ACC112 (cell line): ENCODE results near the gene FBXW11.

ENCODE experiments used
- H2AFZ ChIP-seq: fragments of 200-600 bp; sonication (generic); one replicate; pipeline ENCODE4 v1.6.0; 2017; ENCODE audit warnings: antibody characterized with exemption, low read length; ENCODE audit not compliant: unreplicated experiment
- H3K27ac ChIP-seq: fragments of 200-600 bp; sonication (generic); 2 replicates; pipeline ENCODE4 v1.5.1; 2014; ENCODE audit warnings: low read depth, mild to moderate bottlenecking, antibody characterized with exemption, low read length, moderate library complexity
- H3K27me3 ChIP-seq: fragments of 200-600 bp; sonication (generic); 2 replicates; pipeline ENCODE4 v1.6.1; 2014; ENCODE audit warnings: mild to moderate bottlenecking, antibody characterized with exemption, low read length, moderate library complexity, mixed read lengths; ENCODE audit not compliant: insufficient read depth
- H3K36me3 ChIP-seq: fragments of 200-600 bp; sonication (generic); 2 replicates; pipeline ENCODE4 v1.6.1; 2016; ENCODE audit warnings: mild to moderate bottlenecking, antibody characterized with exemption, low read length, moderate library complexity, mixed read lengths; ENCODE audit not compliant: insufficient read depth
- H3K4me1 ChIP-seq: fragments of 200-600 bp; sonication (generic); one replicate; pipeline ENCODE4 v1.6.1; 2016; ENCODE audit warnings: low read length, mixed read lengths; ENCODE audit not compliant: insufficient read depth, unreplicated experiment, control insufficient read depth
- H3K4me3 ChIP-seq: fragments of 200-600 bp; sonication (generic); 2 replicates; pipeline ENCODE4 v1.5.1; 2014; ENCODE audit warnings: mild to moderate bottlenecking, low read depth, low read length
- H3K79me2 ChIP-seq: fragments of 200-600 bp; sonication (generic); one replicate; pipeline ENCODE4 v1.6.0; 2016; ENCODE audit warnings: low read length; ENCODE audit not compliant: control insufficient read depth, unreplicated experiment, insufficient read depth

The FBXW11 gene

DNA sequence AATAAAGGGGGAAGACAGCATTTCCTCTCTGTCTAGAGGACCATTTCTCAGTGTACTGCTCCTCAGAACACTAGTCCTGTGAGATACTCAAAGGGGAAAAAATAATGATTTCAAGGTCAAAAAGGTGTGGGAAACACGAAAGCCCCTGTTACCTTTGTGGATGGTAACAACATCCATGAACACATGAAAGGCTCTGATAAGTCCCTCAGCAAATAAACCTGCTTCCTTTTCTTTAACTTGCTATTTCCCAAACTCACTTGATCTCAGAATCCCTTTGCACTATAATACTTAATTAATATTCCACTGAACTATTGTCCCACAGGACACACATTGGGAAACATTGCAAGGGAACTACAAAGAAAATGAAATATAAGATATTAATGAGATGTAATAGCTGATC is 155.2 kb downstream of the FBXW11 start:
- Histone ChIP-seq H3K36me3 (no peaks in the 10 kb centered on the region), H3K79me2 (no peaks in the 10 kb centered on the region), H3K27me3 (no peaks in the 10 kb centered on the region), H3K4me3 (no peak overlapping the region), H2AFZ (no peak overlapping the region), H3K27ac (no peak overlapping the region), H3K4me1 (no peaks in the 10 kb centered on the region)

DNA sequence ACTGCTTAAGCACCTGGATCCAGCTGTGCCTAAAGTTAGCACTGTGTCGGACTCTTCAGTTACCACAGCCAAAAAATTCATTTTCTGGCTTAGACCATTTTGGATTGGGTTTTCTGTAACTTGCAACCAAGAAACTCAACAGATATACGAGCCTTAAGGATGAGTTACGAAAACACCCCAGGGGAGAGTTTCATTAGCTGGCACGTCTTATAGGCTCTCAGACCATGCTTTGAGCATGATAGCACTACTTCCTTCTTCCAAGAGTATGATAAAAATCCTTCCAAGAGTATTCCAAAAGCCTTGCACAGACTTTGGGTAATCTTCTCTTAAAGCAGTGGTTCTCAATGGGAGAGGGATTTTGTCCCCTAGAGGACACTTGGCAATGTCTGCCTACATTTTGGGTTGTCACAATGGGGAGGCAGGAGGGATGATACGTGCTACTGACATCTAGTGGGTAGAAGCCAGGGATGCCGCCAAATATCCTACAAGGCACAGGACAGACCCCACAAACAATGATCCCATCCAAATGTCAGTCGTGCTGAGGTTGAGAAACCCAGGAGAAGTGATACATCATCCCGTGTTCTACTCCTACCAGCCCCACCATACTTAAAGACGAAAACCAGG is 156.0 kb downstream of the FBXW11 start:
- H3K79me2 ChIP-seq, result no peaks in the 10 kb centered on the region
- H3K4me1 ChIP-seq, result no peaks in the 10 kb centered on the region
- H2AFZ ChIP-seq, result no peak overlapping the region
- H3K36me3 ChIP-seq, result no peaks in the 10 kb centered on the region
- H3K4me3 ChIP-seq, result no peak overlapping the region
- H3K27me3 ChIP-seq, result no peaks in the 10 kb centered on the region
- no peak overlapping the region for H3K27ac ChIP-seq

DNA sequence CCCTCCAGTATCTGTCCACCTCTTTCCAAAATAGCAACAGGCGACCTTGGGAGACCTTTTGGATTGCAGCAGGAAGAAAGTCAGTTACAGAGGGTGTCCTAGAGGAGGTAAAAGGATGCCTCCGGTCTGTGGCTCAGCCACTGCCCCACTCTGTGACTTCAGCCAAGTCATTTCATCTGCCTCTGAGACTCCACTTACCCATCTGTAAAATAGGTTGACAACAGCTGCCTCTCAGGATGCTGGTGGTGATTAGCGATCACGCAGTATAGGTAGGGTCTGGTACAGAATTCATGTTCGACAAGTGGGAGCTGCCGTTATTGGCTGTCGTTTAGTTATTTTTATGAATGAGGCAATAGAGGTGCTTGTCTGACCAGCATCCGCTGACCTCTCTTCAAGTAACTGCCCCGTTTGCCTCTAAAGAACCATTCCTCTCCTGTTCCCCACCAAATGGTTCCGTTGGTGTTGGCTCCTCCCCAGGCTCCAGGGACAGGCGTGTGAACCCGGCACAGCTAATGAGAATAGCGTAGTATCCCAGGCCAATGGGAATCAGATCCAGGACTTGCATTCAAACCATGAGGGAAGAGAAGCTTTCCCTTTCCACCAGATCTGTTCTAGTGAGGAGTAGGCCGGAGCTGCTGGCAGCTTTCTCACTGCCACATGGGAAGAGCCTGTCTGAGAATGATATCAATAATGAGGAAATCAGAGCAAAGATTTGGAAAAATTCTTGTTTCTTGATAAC is 156.7 kb downstream of the FBXW11 start:
- H3K27ac ChIP-seq, result no peak overlapping the region
- no peak overlapping the region for H3K4me3 ChIP-seq
- no peaks in the 10 kb centered on the region for H3K4me1 ChIP-seq
- H3K27me3 ChIP-seq, result no peaks in the 10 kb centered on the region
- H3K36me3 ChIP-seq, result no peaks in the 10 kb centered on the region
- H3K79me2 ChIP-seq, result no peaks in the 10 kb centered on the region
- H2AFZ ChIP-seq, result no peak overlapping the region

DNA sequence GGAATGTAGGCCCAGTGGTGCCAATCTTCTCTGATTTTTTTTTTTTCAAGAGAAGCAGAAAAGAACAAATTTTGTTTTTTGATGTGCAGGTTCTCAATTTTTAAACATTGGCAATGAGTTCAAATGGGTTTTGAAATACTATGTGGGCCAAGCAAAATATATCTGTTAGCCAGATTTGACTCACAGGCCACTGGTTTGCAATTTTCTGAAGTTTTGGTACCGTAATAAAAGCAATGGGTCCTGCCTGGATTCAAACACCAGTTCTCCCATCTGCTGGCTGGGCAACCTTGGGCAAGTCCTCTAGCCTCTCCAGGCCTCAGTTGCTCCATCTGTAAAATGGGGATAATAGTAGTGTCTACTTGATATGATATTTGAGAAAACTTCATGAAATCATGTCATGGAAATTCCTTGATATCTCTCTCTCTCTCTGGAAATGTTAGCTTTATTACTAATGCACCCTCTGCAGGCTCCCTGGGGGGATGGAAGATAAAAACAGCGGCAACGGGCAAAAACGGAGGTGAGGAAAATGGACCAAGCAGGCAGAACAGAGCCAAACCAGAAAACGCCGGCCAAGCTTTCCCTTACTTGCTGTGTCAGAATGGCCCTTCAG is 157.4 kb downstream of the FBXW11 start:
- no peak overlapping the region for H3K27ac ChIP-seq
- no peaks in the 10 kb centered on the region for H3K79me2 ChIP-seq
- H3K27me3 ChIP-seq, result no peaks in the 10 kb centered on the region
- H3K4me3 ChIP-seq, result no peak overlapping the region
- no peaks in the 10 kb centered on the region for H3K4me1 ChIP-seq
- H3K36me3 ChIP-seq, result no peaks in the 10 kb centered on the region
- no peak overlapping the region for H2AFZ ChIP-seq

DNA sequence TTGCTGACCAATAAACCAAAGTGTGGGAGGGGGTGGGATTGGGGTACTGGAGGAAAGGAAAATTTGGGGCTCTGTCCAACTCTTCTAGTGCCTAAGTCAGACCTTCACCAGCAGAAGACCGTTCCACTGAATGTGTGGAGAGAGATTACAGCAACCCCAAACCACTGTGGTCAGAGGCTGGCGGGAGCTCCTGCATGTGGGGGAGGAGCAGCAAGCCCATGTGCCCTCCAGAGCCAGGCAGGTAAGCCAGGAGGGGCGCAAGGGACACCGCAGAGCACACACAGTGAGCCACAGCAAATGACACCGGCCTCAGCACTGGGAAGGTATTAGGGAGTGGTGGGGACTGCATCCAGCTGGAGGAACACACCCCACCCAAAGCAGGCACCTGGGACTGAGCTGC is 158.0 kb downstream of the FBXW11 start:
- H3K27ac ChIP-seq, result no peak overlapping the region
- H3K4me1 ChIP-seq, result no peaks in the 10 kb centered on the region
- no peaks in the 10 kb centered on the region for H3K27me3 ChIP-seq
- no peak overlapping the region for H3K4me3 ChIP-seq
- H3K79me2 ChIP-seq, result no peaks in the 10 kb centered on the region
- H3K36me3 ChIP-seq, result no peaks in the 10 kb centered on the region
- no peak overlapping the region for H2AFZ ChIP-seq

DNA sequence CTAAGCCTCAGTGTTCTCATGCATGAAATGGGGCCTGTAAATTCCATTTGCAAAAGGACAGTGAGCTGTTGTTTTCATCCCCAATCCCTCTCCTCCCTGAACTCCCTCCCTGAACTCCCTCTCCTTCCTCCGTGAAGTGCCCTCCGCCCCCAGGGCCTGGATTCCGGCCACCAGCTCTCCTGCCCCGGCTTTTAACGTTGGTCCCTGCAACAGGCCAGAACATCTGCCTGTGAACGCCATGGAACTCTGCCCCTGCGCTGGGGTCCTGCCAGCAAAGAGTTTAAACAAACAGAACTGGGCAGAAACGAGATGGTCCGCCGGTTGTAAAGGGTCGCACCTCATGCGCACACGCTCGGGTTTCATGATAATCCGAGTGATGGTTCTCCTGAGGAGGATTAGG is 158.4 kb downstream of the FBXW11 start:
- H3K27ac ChIP-seq, result no peak overlapping the region
- no peaks in the 10 kb centered on the region for H3K79me2 ChIP-seq
- no peaks in the 10 kb centered on the region for H3K27me3 ChIP-seq
- no peak overlapping the region for H3K4me3 ChIP-seq
- H2AFZ ChIP-seq, result no peak overlapping the region
- H3K36me3 ChIP-seq, result no peaks in the 10 kb centered on the region
- no peaks in the 10 kb centered on the region for H3K4me1 ChIP-seq

DNA sequence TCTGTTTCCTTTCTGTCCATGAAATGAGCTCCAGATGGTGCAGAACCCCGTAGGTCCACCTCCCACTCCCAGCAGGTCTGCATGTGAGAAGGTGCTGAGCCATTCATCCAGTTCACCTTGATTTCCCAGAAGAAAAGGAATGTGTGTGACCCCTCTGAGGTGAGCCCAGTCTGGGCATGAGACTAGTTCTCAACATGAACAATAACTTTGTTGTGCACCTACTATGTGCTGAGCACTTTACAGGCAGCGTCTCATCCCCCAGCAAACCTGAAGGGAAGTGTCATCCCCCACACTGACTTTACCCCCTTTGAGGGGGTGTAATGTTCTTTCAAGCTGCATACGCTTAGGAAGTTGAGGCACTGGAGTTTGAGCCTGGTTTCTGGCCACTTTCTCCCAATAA is 159.4 kb downstream of the FBXW11 start:
- Histone ChIP-seq H3K4me3 (no peak overlapping the region), H3K79me2 (no peaks in the 10 kb centered on the region), H3K27me3 (no peaks in the 10 kb centered on the region), H3K27ac (no peak overlapping the region), H3K4me1 (no peaks in the 10 kb centered on the region), H3K36me3 (no peaks in the 10 kb centered on the region), H2AFZ (no peak overlapping the region)

DNA sequence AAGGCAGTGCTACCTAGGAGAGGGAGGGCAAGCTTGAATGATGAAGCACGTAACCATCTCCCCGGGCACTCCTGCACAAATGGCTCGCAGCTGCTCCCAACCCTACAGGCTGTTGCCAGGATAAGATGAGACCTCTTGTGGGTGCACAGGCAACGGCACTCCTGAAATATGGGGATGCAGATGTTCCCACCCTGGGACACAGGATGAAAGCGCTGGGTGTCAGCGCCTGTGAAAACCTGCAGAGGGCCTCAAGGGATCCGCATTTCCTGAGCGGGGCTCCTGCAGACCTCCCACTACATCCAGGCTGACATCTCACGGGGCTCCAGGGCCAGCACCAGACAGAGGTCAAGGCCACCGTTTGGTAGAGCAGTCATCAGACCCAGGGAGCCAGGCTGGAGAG is 160.1 kb downstream of the FBXW11 start:
- Histone ChIP-seq H3K27me3 (no peaks in the 10 kb centered on the region), H3K27ac (no peak overlapping the region), H2AFZ (no peak overlapping the region), H3K79me2 (no peaks in the 10 kb centered on the region), H3K4me1 (no peaks in the 10 kb centered on the region), H3K36me3 (no peaks in the 10 kb centered on the region), H3K4me3 (no peak overlapping the region)

DNA sequence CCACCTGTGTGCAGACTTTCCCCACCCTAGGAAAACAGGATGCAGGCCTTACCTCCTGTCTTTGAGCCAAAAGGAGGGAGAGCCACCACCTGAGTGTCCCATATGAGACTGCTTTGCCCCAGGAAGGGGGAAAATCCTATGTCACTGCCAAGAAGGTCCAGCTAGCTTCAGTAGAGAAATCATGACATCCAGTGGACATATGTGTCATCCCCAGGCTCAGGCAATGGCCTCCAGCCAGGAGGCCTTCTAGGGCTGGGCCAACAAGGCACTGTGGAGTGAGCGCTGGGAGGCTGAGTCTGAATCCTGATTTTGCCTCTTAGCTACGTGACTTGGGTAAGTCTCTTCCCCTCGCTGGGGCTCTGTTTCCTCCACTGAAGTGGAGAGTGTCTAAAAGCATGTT is 160.6 kb downstream of the FBXW11 start:
- H2AFZ ChIP-seq, result no peak overlapping the region
- H3K36me3 ChIP-seq, result no peaks in the 10 kb centered on the region
- no peak overlapping the region for H3K27ac ChIP-seq
- no peaks in the 10 kb centered on the region for H3K79me2 ChIP-seq
- no peaks in the 10 kb centered on the region for H3K27me3 ChIP-seq
- H3K4me1 ChIP-seq, result no peaks in the 10 kb centered on the region
- H3K4me3 ChIP-seq, result no peak overlapping the region

DNA sequence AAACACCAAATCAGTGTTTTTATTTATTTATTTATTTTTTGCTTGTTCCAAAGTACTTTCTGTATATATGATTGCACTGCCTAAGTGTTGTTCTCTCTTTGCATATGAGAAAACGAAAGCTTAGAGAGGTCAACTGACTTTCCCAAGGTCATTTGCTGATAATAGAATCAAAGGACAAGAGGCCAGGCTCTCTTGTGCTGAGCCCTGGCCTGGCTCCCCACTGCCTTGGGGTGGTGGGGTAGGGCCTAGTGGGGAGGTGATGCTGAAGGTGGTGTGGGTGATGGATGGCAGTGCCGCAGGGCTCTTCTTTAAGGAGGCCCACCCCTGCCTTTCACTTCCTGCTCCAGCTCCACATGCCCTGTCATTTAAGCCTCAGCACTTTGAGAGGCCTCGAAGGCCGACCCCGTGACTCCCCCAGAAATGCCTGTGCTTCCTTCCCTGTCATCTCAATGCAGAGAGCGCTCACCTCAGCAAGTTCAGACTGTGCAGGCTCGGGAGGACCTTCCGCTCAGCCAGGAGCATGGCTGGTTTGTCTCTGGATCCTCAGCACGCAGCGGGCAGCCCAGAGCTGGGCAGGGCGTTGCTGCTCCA is 161.3 kb downstream of the FBXW11 start:
- no peaks in the 10 kb centered on the region for H3K4me1 ChIP-seq

More for the DNA sequence above, 161.3 kb downstream of the FBXW11 start:
- no peaks in the 10 kb centered on the region for H3K36me3 ChIP-seq
- H3K27me3 ChIP-seq, result no peaks in the 10 kb centered on the region
- no peak overlapping the region for H3K4me3 ChIP-seq
- H3K27ac ChIP-seq, result no peak overlapping the region
- H2AFZ ChIP-seq, result no peak overlapping the region
- H3K79me2 ChIP-seq, result no peaks in the 10 kb centered on the region
